Spleen (tissue), 7 donors: Measurements from ENCODE around the gene PXMP2.

Experiments
- POLR2A ChIP-seq, 3 donors: fragments of 450-650 bp; IDR thresholded peaks; one replicate each; pipeline ENCODE4 v1.5.1; 2017; ENCODE audit warnings: antibody characterized with exemption in 3 of 3, mild to moderate bottlenecking in 1 of 3
- TF ChIP-seq, protein P1 (sequence below), 11 experiments: fragments of 200-600 bp in 7 of 11; fragments of 450-650 bp in 4 of 11; sonication (generic) in 4 of 11; IDR thresholded peaks in 8 of 11; conservative IDR thresholded peaks in 3 of 11; 1 replicate in 7 of 11; 2 replicates in 4 of 11; pipeline versions ENCODE4 v1.4.0 to v1.8.0; 2016 to 2021; ENCODE audit warnings: antibody characterized with exemption in 11 of 11, inconsistent platforms in 4 of 11, mild to moderate bottlenecking in 1 of 11
- donor health status: DM: no; HTN: no; CAD: no; lungs with moderate emphysema.
- donor health status: DM: no; HTN: no; CAD: no.
- donor health status: DM: no; HTN: no; CAD: no.

DNA sequence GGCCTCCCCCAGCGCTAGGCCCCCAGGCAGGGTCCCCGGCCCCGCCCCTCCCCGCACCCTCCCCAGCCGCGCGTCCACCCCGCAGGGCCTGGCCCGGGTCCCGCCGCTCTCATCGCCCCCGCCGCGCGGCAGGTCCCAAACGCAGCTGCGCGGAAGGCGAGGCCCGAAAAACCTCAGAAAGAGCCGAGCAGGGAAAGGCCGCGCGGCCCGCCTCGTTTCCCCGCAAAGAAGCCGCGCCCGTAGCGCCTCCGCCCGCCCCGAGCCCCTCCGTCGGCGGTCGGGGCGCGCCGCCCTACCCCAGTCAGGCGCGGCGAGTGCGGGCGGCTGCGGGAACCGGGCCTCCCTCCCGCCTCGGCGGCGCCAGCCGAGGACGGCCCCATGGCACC lies 569 bp upstream of the PXMP2 start:
- no peak for TF ChIP-seq POLR2A (IDR thresholded peaks at IDR 0.05)
- TF ChIP-seq, protein P1, sequence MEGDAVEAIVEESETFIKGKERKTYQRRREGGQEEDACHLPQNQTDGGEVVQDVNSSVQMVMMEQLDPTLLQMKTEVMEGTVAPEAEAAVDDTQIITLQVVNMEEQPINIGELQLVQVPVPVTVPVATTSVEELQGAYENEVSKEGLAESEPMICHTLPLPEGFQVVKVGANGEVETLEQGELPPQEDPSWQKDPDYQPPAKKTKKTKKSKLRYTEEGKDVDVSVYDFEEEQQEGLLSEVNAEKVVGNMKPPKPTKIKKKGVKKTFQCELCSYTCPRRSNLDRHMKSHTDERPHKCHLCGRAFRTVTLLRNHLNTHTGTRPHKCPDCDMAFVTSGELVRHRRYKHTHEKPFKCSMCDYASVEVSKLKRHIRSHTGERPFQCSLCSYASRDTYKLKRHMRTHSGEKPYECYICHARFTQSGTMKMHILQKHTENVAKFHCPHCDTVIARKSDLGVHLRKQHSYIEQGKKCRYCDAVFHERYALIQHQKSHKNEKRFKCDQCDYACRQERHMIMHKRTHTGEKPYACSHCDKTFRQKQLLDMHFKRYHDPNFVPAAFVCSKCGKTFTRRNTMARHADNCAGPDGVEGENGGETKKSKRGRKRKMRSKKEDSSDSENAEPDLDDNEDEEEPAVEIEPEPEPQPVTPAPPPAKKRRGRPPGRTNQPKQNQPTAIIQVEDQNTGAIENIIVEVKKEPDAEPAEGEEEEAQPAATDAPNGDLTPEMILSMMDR (IDR thresholded peaks at IDR 0.05 in 8 of 11, conservative IDR thresholded peaks at IDR 0.05 in 3 of 11) = no peak
